HuH-7.5 (cell line): ENCODE data around the gene LAX1.

Experiments
- DNase-seq: peaks from one replicate; pipeline ENCODE4 v3.0.0; 2011; ENCODE audit warnings: low spot score

Gene LAX1

GRCh38 chr1:203813581-203814341 lies 48.8 kb downstream of the LAX1 start:
- no peak for DNase-seq

- no peak for DNase-seq
Observed at GRCh38 chr1:203818399-203818798, 53.4 kb downstream of the LAX1 start.

GRCh38 chr1:203823306-203823705 lies 58.3 kb downstream of the LAX1 start:
- no peak for DNase-seq
